Upper lobe of left lung (tissue), 6 donors: ENCODE measurements around the gene PTPRJ. TPM values are rescaled to one million over a fixed set of nuclear protein-coding genes. Genes with fewer than 3 reads are reported as not detected.

Experiments used
- ATAC-seq, 2 donors: fragments of 200-7000 bp; cut with Tn5 transposase; one replicate each; pipeline ENCODE4 v1.9.1; 2022; ENCODE audit warnings: mild to moderate bottlenecking in 2 of 2, moderate library complexity in 2 of 2; ENCODE audit not compliant: low FRiP score in 2 of 2
- DNase-seq, 2 donors: peaks; one replicate each; pipeline ENCODE4 v3.0.0-alpha.2; 2019 to 2020
- H3K27ac ChIP-seq, 4 donors: fragments of 200-600 bp; sonication (generic); one replicate each; pipeline ENCODE4 v1.5.1; 2016 to 2019
- H3K27me3 ChIP-seq, 4 donors: fragments of 200-600 bp; sonication (generic); one replicate each; pipeline ENCODE4 v1.5.1; 2017 to 2019
- H3K36me3 ChIP-seq, 4 donors: fragments of 200-600 bp; sonication (generic); one replicate each; pipeline ENCODE4 v1.5.1; 2016 to 2019
- H3K4me1 ChIP-seq, 4 donors: fragments of 200-600 bp; sonication (generic); one replicate each; pipeline ENCODE4 v1.5.1; 2018 to 2019
- H3K4me3 ChIP-seq, 4 donors: fragments of 200-600 bp; sonication (generic); one replicate each; pipeline ENCODE4 v1.5.1; 2017 to 2019; ENCODE audit warnings: mild to moderate bottlenecking in 2 of 4, moderate library complexity in 1 of 4
- H3K9me3 ChIP-seq, 4 donors: fragments of 200-600 bp; sonication (generic); one replicate each; pipeline ENCODE4 v1.5.1; 2018 to 2019
- EP300 ChIP-seq, 4 donors: sonication (generic); formaldehyde crosslinking; IDR thresholded peaks; one replicate each; pipeline ENCODE4 v1.5.1; 2017; ENCODE audit warnings: antibody characterized with exemption in 4 of 4, control low read depth in 2 of 4
- POLR2A ChIP-seq, 4 donors: fragments of 450-650 bp; IDR thresholded peaks; one replicate each; pipeline ENCODE4 v1.5.1; 2016 to 2017; ENCODE audit warnings: antibody characterized with exemption in 4 of 4, mild to moderate bottlenecking in 2 of 4
- POLR2AphosphoS5 ChIP-seq, 2 donors: sonication (generic); formaldehyde crosslinking; IDR thresholded peaks; one replicate each; pipeline ENCODE4 v1.5.1; 2017; ENCODE audit warnings: antibody characterized with exemption in 2 of 2
- WGBS, 2 donors: methylation state at CpG; one replicate each; pipeline ENCODE4 v1.1.5; 2017 to 2018; 5-methylcytosine and 5-hydroxymethylcytosine counted together
- total RNA-seq, 6 donors: library from RNA; depleted of rRNA in 4 of 6; stranded (reverse); fragments of >200 nt in 4 of 6; gene quantifications; one replicate each; pipeline versions ENCODE4 v1.1.0 to v1.2.1, GENCODE V29; 2016 to 2021
- TF ChIP-seq, protein P1 (sequence below), 6 experiments: fragments of 450-650 bp in 4 of 6; fragments of 200-600 bp in 2 of 6; sonication (generic) in 2 of 6; IDR thresholded peaks; one replicate each; pipeline ENCODE4 v1.5.1; 2016 to 2019; ENCODE audit warnings: antibody characterized with exemption in 6 of 6
- donor health status: DM: no; HTN: no; CAD: no; lungs with moderate emphysema.
- donor health status: DM: no; HTN: yes; CAD: no; lungs with severe emphysema.

PTPRJ gene
- total RNA-seq, 6 donors from 2014 or later = 17.9 to 50.4 (median 32.9) TPM

DNA sequence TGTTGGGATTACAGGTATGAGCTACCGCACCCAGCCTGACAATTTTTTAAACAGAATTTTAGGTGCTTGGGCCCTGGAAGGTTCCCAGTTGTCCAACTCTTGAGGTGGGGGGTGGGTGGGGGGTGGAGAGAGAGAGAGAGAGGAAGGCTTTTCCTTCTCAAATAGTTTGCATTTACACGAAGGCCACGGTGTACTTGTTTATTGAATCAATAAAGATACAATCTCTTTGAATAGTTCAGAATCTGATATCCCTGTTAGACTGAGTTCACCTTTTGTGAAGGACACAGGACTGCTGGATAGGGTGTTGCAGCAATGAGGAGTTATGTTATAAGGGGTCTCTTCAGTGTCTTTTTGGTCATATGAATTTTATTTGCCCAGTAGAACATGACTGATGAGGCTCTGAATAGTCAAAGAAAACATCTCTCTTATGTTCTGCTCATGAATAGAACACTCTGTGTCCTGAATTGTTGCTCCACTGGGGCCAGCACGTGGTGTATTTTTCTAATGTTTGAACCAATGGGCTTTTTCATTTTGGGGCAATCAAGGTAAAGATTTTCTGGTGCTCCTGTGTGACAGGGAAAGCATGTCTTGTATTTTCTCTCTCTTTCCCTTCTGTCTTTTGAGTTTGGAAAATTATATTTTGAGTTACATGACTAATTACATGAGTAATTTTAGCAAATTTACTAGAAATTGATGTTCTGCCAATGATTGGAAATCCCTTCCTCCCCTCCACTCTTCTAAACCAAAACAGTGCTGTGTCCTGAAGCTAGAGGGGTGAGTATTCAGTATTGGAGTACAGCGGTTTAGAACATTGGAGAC, 61.7 kb downstream of the PTPRJ start:
- Histone ChIP-seq H3K27me3 (no peaks in the 10 kb centered on the region), H3K4me1 (peaks cover 0 to 19% (median 16%) of the 10 kb centered on the region in 4 donors), H3K36me3 (no peaks in the 10 kb centered on the region), H3K9me3 (no peaks in the 10 kb centered on the region), H3K27ac (peak overlapping the region in 1 of 4 donors; percentile 73), H3K4me3 (no peak overlapping the region)
- TF ChIP-seq POLR2AphosphoS5 (IDR thresholded peaks at IDR 0.05) (no peak), EP300 (IDR thresholded peaks at IDR 0.05) (no peak), POLR2A (IDR thresholded peaks at IDR 0.05) (no peak)
- TF ChIP-seq, protein P1, sequence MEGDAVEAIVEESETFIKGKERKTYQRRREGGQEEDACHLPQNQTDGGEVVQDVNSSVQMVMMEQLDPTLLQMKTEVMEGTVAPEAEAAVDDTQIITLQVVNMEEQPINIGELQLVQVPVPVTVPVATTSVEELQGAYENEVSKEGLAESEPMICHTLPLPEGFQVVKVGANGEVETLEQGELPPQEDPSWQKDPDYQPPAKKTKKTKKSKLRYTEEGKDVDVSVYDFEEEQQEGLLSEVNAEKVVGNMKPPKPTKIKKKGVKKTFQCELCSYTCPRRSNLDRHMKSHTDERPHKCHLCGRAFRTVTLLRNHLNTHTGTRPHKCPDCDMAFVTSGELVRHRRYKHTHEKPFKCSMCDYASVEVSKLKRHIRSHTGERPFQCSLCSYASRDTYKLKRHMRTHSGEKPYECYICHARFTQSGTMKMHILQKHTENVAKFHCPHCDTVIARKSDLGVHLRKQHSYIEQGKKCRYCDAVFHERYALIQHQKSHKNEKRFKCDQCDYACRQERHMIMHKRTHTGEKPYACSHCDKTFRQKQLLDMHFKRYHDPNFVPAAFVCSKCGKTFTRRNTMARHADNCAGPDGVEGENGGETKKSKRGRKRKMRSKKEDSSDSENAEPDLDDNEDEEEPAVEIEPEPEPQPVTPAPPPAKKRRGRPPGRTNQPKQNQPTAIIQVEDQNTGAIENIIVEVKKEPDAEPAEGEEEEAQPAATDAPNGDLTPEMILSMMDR (IDR thresholded peaks at IDR 0.05) = no peak
- ATAC-seq = no peak
- WGBS, 2 donors = 66 to 70% methylated on average over 5 of the region's 5 CpGs
- no peak for DNase-seq

DNA sequence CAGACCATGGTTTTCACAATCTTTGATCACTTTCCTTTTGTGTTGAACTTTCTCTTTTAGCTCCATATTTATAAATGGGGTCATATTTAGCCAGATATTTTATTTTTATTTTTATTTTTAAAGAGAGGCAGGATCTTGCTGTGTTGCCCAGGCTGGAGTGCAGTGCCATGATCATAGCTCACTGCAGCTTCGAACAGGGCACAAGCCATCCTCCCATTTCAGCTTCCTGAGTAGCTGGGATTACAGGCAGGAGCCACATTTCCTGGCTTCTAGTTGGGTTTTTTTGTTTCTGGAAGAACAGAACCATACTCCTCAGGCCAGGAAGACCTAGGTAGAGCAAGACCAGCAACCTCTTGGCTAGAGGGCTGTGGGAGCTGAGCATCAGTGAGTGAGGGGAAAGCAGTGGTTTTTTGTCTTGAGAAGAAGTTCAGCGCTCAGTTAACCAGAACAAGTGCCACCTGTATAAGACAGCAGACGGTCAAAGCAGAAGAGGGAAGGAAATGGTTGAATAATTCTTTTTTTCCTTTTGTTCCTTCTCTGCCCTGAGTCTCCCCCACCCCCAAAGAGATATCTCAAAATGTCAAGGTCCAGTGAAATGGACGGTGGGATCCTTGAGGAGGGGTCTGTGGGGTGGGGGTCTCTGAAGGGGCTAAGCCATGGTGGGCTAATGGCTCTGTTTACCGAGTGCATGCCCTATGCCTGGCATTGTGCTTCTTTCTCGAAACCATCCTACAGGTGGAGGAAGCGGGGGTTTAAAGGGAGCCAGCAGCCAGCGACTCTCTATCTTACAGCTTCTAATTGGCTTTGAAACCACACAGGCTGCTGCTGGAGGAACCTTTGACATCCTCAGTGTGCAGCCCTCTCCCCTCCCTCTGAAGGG, 63.0 kb downstream of the PTPRJ start:
- DNase-seq (no peak), ATAC-seq (no peak)
- peak overlapping the region in 3 of 4 donors; percentile 0 to 73 (median 52) for H3K27ac ChIP-seq
- H3K4me1 ChIP-seq = peaks cover 0 to 28% (median 16%) of the 10 kb centered on the region in 4 donors
- no peak overlapping the region for H3K4me3 ChIP-seq
- 68 to 71% methylated on average over 8 of the region's 8 CpGs for WGBS, 2 donors
- no peaks in the 10 kb centered on the region for H3K9me3 ChIP-seq
- no peaks in the 10 kb centered on the region for H3K27me3 ChIP-seq
- H3K36me3 ChIP-seq = no peaks in the 10 kb centered on the region
- TF ChIP-seq, protein P1 (IDR thresholded peaks at IDR 0.05) = no peak
- TF ChIP-seq POLR2AphosphoS5 (IDR thresholded peaks at IDR 0.05) (no peak), POLR2A (IDR thresholded peaks at IDR 0.05) (no peak), EP300 (IDR thresholded peaks at IDR 0.05) (no peak)

DNA sequence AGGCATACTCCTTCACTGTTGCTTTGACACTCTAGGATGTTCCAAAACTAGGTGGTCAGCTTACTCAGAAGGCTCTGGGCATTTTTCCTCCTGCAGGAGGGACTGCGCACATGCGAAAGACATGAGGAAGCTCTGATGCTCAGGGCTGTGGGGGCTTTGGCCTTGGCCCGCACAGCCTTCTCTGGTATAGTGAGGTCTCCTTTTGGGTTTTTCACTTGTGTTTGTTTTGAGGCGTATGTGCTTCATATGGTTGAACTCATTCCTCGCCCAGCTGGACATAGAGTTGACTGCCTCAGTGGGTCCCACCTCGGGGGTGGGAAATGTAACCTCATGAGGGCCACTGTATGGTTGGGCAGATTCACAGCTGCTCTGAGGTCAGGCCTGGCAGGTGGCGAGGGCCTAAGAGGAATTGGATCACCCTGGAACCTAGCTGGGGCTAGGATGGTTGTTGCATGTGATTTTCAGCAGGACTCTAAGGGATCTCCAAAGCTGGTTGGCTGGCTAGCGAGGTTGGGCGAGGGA, 63.7 kb downstream of the PTPRJ start:
- ATAC-seq (no peak), DNase-seq (no peak)
- Histone ChIP-seq H3K27ac (peak overlapping the region in 3 of 4 donors; percentile 0 to 73 (median 52)), H3K4me1 (peaks cover 0 to 32% (median 19%) of the 10 kb centered on the region in 4 donors), H3K4me3 (no peak overlapping the region), H3K27me3 (no peaks in the 10 kb centered on the region), H3K36me3 (no peaks in the 10 kb centered on the region), H3K9me3 (no peaks in the 10 kb centered on the region)
- TF ChIP-seq EP300 (IDR thresholded peaks at IDR 0.05) (no peak), POLR2A (IDR thresholded peaks at IDR 0.05) (no peak), POLR2AphosphoS5 (IDR thresholded peaks at IDR 0.05) (no peak)
- TF ChIP-seq, protein P1 (IDR thresholded peaks at IDR 0.05) = no peak
- WGBS, 2 donors = 93 to 96% methylated on average over 9 of the region's 9 CpGs

DNA sequence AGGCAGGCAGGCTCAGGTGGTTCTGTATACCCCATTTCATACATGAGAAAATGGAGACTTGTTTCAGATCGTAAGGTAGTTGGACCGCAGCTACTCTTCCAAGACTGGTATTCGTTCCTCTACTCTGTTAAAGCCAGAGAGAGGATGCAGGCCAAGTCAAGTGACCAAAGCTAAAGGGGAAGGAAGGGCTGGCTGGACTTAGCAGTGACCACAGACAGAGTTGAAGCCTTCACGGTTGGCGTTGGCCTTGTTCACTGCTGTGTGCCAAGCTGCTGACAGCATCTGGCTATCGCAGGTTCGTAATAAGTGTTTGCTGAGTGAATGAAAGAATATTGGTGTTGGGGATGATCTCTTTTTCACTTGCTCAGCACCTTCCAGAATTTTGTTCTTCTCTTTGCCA, 64.2 kb downstream of the PTPRJ start:
- Histone ChIP-seq H3K27ac (peak overlapping the region in 3 of 4 donors; percentile 0 to 73 (median 52)), H3K4me1 (peaks cover 0 to 37% (median 24%) of the 10 kb centered on the region in 4 donors), H3K4me3 (no peak overlapping the region), H3K27me3 (no peaks in the 10 kb centered on the region), H3K9me3 (no peaks in the 10 kb centered on the region), H3K36me3 (no peaks in the 10 kb centered on the region)
- 81 to 93% methylated on average over 7 of the region's 7 CpGs for WGBS, 2 donors
- DNase-seq = peak in 1 of 2 donors; percentile 74
- TF ChIP-seq POLR2A (IDR thresholded peaks at IDR 0.05) (peak in 1 of 4 donors; percentile 33), POLR2AphosphoS5 (IDR thresholded peaks at IDR 0.05) (no peak)
- peak; percentile 62 to 79 for ATAC-seq

DNA sequence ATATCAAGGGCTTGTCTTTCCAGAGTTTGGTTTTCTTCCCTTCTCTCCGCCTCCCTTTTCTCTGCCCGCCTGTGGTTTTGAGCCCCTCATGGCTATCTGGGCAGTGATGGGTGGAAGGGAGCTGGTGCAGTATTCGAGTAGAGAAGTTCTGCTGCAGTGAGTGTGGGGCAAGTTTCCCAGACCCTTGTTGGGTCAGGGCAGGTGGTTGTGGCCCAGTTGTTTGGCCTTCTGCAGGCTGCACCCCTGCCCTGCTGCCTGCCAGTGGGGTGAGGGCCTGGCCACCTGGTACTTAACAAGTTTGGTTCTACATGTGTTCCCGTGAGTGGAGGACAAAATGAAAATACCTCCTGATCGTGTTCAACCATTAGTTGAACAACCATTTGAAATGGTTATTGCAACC, 65.2 kb downstream of the PTPRJ start:
- WGBS, 2 donors = 75 to 93% methylated on average over 5 of the region's 5 CpGs
- TF ChIP-seq EP300 (IDR thresholded peaks at IDR 0.05) (no peak), POLR2A (IDR thresholded peaks at IDR 0.05) (no peak), POLR2AphosphoS5 (IDR thresholded peaks at IDR 0.05) (no peak)
- TF ChIP-seq, protein P1 (IDR thresholded peaks at IDR 0.05) = no peak
- H3K4me3 ChIP-seq = no peak overlapping the region
- H3K27me3 ChIP-seq = no peaks in the 10 kb centered on the region
- DNase-seq (no peak), ATAC-seq (no peak)
- H3K36me3 ChIP-seq = no peaks in the 10 kb centered on the region
- no peaks in the 10 kb centered on the region for H3K9me3 ChIP-seq
- H3K4me1 ChIP-seq = peaks cover 4 to 46% (median 33%) of the 10 kb centered on the region in 4 donors
- peak overlapping the region in 1 of 4 donors; percentile 52 for H3K27ac ChIP-seq
